Uterus (tissue), 2 donors: ENCODE results near the gene CCDC91.

Experiments
- CTCF ChIP-seq, 4 experiments: fragments of 200-600 bp in 2 of 4; fragments of 450-650 bp in 2 of 4; sonication (generic) in 2 of 4; IDR thresholded peaks; one replicate each; pipeline ENCODE4 v1.5.1; 2016 to 2019; ENCODE audit warnings: antibody characterized with exemption in 4 of 4, mild to moderate bottlenecking in 2 of 4, moderate library complexity in 1 of 4
- POLR2A ChIP-seq, 2 donors: fragments of 450-650 bp; IDR thresholded peaks; one replicate each; pipeline ENCODE4 v1.6.1; 2016; ENCODE audit warnings: antibody characterized with exemption in 2 of 2, mild to moderate bottlenecking in 1 of 2, moderate library complexity in 1 of 2

GRCh38 chr12:28463396-28463795 is 273.1 kb downstream of the CCDC91 start:
- TF ChIP-seq POLR2A (IDR thresholded peaks at IDR 0.05): no peak
- TF ChIP-seq CTCF (IDR thresholded peaks at IDR 0.05): no peak
